Mesendoderm (in vitro differentiated cells): ENCODE measurements around the gene SNX7.

Experiments used
- DNase-seq: peaks from one replicate; pipeline ENCODE4 v3.0.0; 2013
- H2AK5ac ChIP-seq: 2 replicates; pipeline ENCODE4 v1.6.1; 2013; ENCODE audit warnings: low read length, inconsistent platforms
- H2BK120ac ChIP-seq: 2 replicates; pipeline ENCODE4 v1.6.1; 2013; ENCODE audit warnings: low read depth, mild to moderate bottlenecking, low read length, moderate library complexity, mixed read lengths
- H2BK15ac ChIP-seq: replicated peaks from 2 replicates; pipeline ENCODE4 v1.6.1; 2013; ENCODE audit warnings: low read depth, mild to moderate bottlenecking, moderate library complexity
- H2BK5ac ChIP-seq: 2 replicates; pipeline ENCODE4 v1.6.1; 2013; ENCODE audit warnings: low read length, inconsistent platforms
- H3K18ac ChIP-seq: 2 replicates; pipeline ENCODE4 v1.6.1; 2013; ENCODE audit warnings: mild to moderate bottlenecking, low read length, mixed read lengths
- H3K23ac ChIP-seq: one replicate; pipeline ENCODE4 v1.6.1; 2013; ENCODE audit warnings: low read length
- H3K27ac ChIP-seq: 2 replicates; pipeline ENCODE4 v1.5.1; 2013; ENCODE audit warnings: low read depth, mild to moderate bottlenecking, inconsistent platforms, low read length, moderate library complexity
- H3K27me3 ChIP-seq: 2 replicates; pipeline ENCODE4 v1.6.1; 2013; ENCODE audit warnings: low read length, control low read depth, mild to moderate bottlenecking, inconsistent platforms; ENCODE audit not compliant: insufficient read depth, poor library complexity
- H3K36me3 ChIP-seq: 2 replicates; pipeline ENCODE4 v1.6.1; 2013; ENCODE audit warnings: low read length, inconsistent platforms; ENCODE audit not compliant: control insufficient read depth, insufficient read depth
- H3K4ac ChIP-seq: one replicate; pipeline ENCODE4 v1.6.1; 2013; ENCODE audit warnings: low read depth, mild to moderate bottlenecking, low read length, moderate library complexity
- H3K4me1 ChIP-seq: 2 replicates; pipeline ENCODE4 v1.6.1; 2013; ENCODE audit warnings: low read depth, low read length, inconsistent platforms; ENCODE audit not compliant: control insufficient read depth
- H3K4me2 ChIP-seq: 2 replicates; pipeline ENCODE4 v1.6.1; 2013; ENCODE audit warnings: low read length
- H3K4me3 ChIP-seq: 2 replicates; pipeline ENCODE4 v1.5.1; 2013; ENCODE audit warnings: mild to moderate bottlenecking, low read length
- H3K56ac ChIP-seq: one replicate; pipeline ENCODE4 v1.6.1; 2013; ENCODE audit warnings: low read length
- H3K79me1 ChIP-seq: 2 replicates; pipeline ENCODE4 v1.6.1; 2013; ENCODE audit warnings: low read length, inconsistent platforms
- H3K79me2 ChIP-seq: 2 replicates; pipeline ENCODE4 v1.6.1; 2013; ENCODE audit warnings: mild to moderate bottlenecking, low read length; ENCODE audit not compliant: control insufficient read depth, insufficient read depth
- H3K9ac ChIP-seq: 2 replicates; pipeline ENCODE4 v1.6.1; 2013; ENCODE audit warnings: low read length, inconsistent platforms
- H4K5ac ChIP-seq: one replicate; pipeline ENCODE4 v1.6.1; 2013; ENCODE audit warnings: low read length
- H4K8ac ChIP-seq: one replicate; pipeline ENCODE4 v1.6.1; 2013; ENCODE audit warnings: low read depth, mild to moderate bottlenecking, control low read depth, low read length, moderate library complexity
- WGBS: extraction: QIAGEN DNeasy Blood & Tissue Kit; methylation state at CpG from one replicate; pipeline ENCODE4 v1.1.7; 2013; ENCODE audit warnings: low lambda C conversion rate, missing lambda C conversion rate; ENCODE audit not compliant: insufficient coverage; ENCODE audit errors: extremely low coverage; 5-methylcytosine and 5-hydroxymethylcytosine counted together

Gene SNX7

GRCh38 chr1:98793136-98793535, 131.6 kb downstream of the SNX7 start:
- no peaks in the 10 kb centered on the region for H3K36me3 ChIP-seq
- H2BK120ac ChIP-seq, result no peak overlapping the region
- no peak overlapping the region for H3K56ac ChIP-seq
- H3K9ac ChIP-seq, result no peak overlapping the region
- H2AK5ac ChIP-seq, result no peak overlapping the region
- no peak overlapping the region for H4K5ac ChIP-seq
- H3K4me3 ChIP-seq, result no peak overlapping the region
- no peaks in the 10 kb centered on the region for H3K79me2 ChIP-seq
- H3K4me1 ChIP-seq, result no peaks in the 10 kb centered on the region
- no CpG with 5 or more reads among the region's 3 CpGs for WGBS
- H3K23ac ChIP-seq, result no peak overlapping the region
- no peak overlapping the region for H3K18ac ChIP-seq
- H4K8ac ChIP-seq, result no peak overlapping the region
- H3K79me1 ChIP-seq, result no peaks in the 10 kb centered on the region
- H3K27ac ChIP-seq, result no peak overlapping the region
- H3K4ac ChIP-seq, result no peak overlapping the region
- H2BK15ac ChIP-seq, result no peak overlapping the region
- H3K27me3 ChIP-seq, result no peaks in the 10 kb centered on the region
- no peak overlapping the region for H2BK5ac ChIP-seq
- no peak overlapping the region for H3K4me2 ChIP-seq
- no peak for DNase-seq

- no peak overlapping the region for H3K56ac ChIP-seq
- peak; percentile 82 for DNase-seq
- H2BK5ac ChIP-seq, result no peak overlapping the region
- H4K5ac ChIP-seq, result no peak overlapping the region
- no CpG with 5 or more reads among the region's 3 CpGs for WGBS
- no peak overlapping the region for H3K27ac ChIP-seq
- no peak overlapping the region for H3K23ac ChIP-seq
- H3K27me3 ChIP-seq, result no peaks in the 10 kb centered on the region
- no peak overlapping the region for H3K9ac ChIP-seq
- no peak overlapping the region for H3K18ac ChIP-seq
- no peaks in the 10 kb centered on the region for H3K79me2 ChIP-seq
- H3K79me1 ChIP-seq, result no peaks in the 10 kb centered on the region
- no peaks in the 10 kb centered on the region for H3K4me1 ChIP-seq
- H4K8ac ChIP-seq, result no peak overlapping the region
- H3K36me3 ChIP-seq, result no peaks in the 10 kb centered on the region
- H3K4me3 ChIP-seq, result no peak overlapping the region
- no peak overlapping the region for H2BK15ac ChIP-seq
- no peak overlapping the region for H3K4me2 ChIP-seq
- no peak overlapping the region for H2BK120ac ChIP-seq
- no peak overlapping the region for H3K4ac ChIP-seq
- H2AK5ac ChIP-seq, result no peak overlapping the region
Observed at GRCh38 chr1:98794196-98794886, 132.8 kb downstream of the SNX7 start.

- Histone ChIP-seq H2BK15ac (no peak overlapping the region), H3K4me2 (no peak overlapping the region), H3K36me3 (no peaks in the 10 kb centered on the region), H3K27me3 (no peaks in the 10 kb centered on the region), H4K5ac (no peak overlapping the region), H2AK5ac (no peak overlapping the region), H3K4me3 (no peak overlapping the region), H2BK120ac (no peak overlapping the region), H2BK5ac (no peak overlapping the region), H3K23ac (no peak overlapping the region), H3K4me1 (no peaks in the 10 kb centered on the region), H4K8ac (no peak overlapping the region), H3K4ac (no peak overlapping the region), H3K79me1 (no peaks in the 10 kb centered on the region), H3K79me2 (no peaks in the 10 kb centered on the region), H3K9ac (no peak overlapping the region), H3K27ac (no peak overlapping the region), H3K56ac (no peak overlapping the region), H3K18ac (no peak overlapping the region)
- no CpG with 5 or more reads among the region's 1 CpG for WGBS
- DNase-seq, result no peak
Observed at GRCh38 chr1:98796049-98796448, 134.5 kb downstream of the SNX7 start.

GRCh38 chr1:98797506-98797905, 136.0 kb downstream of the SNX7 start:
- Histone ChIP-seq H3K27me3 (no peaks in the 10 kb centered on the region), H4K5ac (no peak overlapping the region), H3K79me1 (no peaks in the 10 kb centered on the region), H3K27ac (no peak overlapping the region), H2BK120ac (no peak overlapping the region), H3K4me3 (no peak overlapping the region), H3K36me3 (no peaks in the 10 kb centered on the region), H2AK5ac (no peak overlapping the region), H3K4ac (no peak overlapping the region), H4K8ac (no peak overlapping the region), H3K9ac (no peak overlapping the region), H3K18ac (no peak overlapping the region), H3K56ac (no peak overlapping the region), H2BK15ac (no peak overlapping the region), H3K4me2 (no peak overlapping the region), H3K23ac (no peak overlapping the region), H3K4me1 (no peaks in the 10 kb centered on the region), H2BK5ac (no peak overlapping the region), H3K79me2 (no peaks in the 10 kb centered on the region)
- no peak for DNase-seq
- WGBS, result no CpG with 5 or more reads among the region's 2 CpGs
